HEK293 (cell line): Measurements from ENCODE around the gene PNLDC1.
A peak's percentile ranks its signal among the peaks of the same experiment; 100 is the strongest.

Experiments
- CTCF ChIA-PET: fragments of 350-600 bp; formaldehyde crosslinking; extraction: SDS; loops from one replicate; lab custom pipeline; 2021; ENCODE audit warnings: antibody characterized with exemption; lab: Yijun Ruan, JAX
- POLR2A ChIA-PET: fragments of 300-600 bp; formaldehyde crosslinking; extraction: SDS; loops from one replicate; lab custom pipeline; 2020; ENCODE audit warnings: antibody characterized with exemption, inconsistent platforms; lab: Yijun Ruan, JAX
- H3K27ac ChIP-seq: fragments of 200-500 bp; sonication (Bioruptor generic); 2 replicates; pipeline ENCODE4 v1.5.1; 2014; ENCODE audit warnings: low read depth, low read length, control low read depth, inconsistent platforms; ENCODE audit errors: extremely low read depth
- H3K36me3 ChIP-seq, 2 experiments: fragments of 200-500 bp in 1 of 2; sonication (Bioruptor generic) in 1 of 2; 1 replicate in 1 of 2; 2 replicates in 1 of 2; pipeline ENCODE4 v1.5.1; 2014 to 2017; ENCODE audit warnings: inconsistent platforms in 2 of 2, low read length in 2 of 2; ENCODE audit not compliant: control insufficient read depth in 2 of 2, insufficient read depth in 1 of 2
- H3K4me1 ChIP-seq: fragments of 200-500 bp; sonication (Bioruptor generic); 2 replicates; pipeline ENCODE4 v1.5.1; 2014; ENCODE audit warnings: mild to moderate bottlenecking, low read length, inconsistent platforms; ENCODE audit not compliant: control insufficient read depth, insufficient read depth
- H3K4me3 ChIP-seq: 2 replicates; pipeline ENCODE4 v1.5.1; 2011; ENCODE audit warnings: low read depth, mild to moderate bottlenecking, control low read depth, low read length, moderate library complexity
- H3K9me3 ChIP-seq: fragments of 200-500 bp; sonication (Bioruptor generic); 2 replicates; pipeline ENCODE4 v1.5.1; 2014; ENCODE audit warnings: low read depth, low read length, inconsistent platforms; ENCODE audit not compliant: control insufficient read depth, insufficient read depth
- ATF2 ChIP-seq: fragments of 450-650 bp; formaldehyde crosslinking; IDR thresholded peaks from 2 replicates; pipeline ENCODE4 v1.5.1; 2016; ENCODE audit warnings: missing biosample characterization, missing genetic modification characterization, low read depth
- EGR2 ChIP-seq: fragments of 450-650 bp; formaldehyde crosslinking; IDR thresholded peaks from 2 replicates; pipeline ENCODE4 v1.5.1; 2016; ENCODE audit warnings: low read depth, missing biosample characterization, missing genetic modification characterization
- GLIS2 ChIP-seq: fragments of 450-650 bp; formaldehyde crosslinking; IDR thresholded peaks from 2 replicates; pipeline ENCODE4 v1.5.1; 2016; ENCODE audit warnings: missing biosample characterization, missing genetic modification characterization
- PATZ1 ChIP-seq: fragments of 450-650 bp; formaldehyde crosslinking; IDR thresholded peaks from 2 replicates; pipeline ENCODE4 v1.5.1; 2016; ENCODE audit warnings: missing biosample characterization, missing genetic modification characterization
- RBAK ChIP-seq: fragments of 450-650 bp; formaldehyde crosslinking; IDR thresholded peaks from 2 replicates; pipeline ENCODE4 v1.5.1; 2016; ENCODE audit warnings: missing biosample characterization, missing genetic modification characterization
- SCRT1 ChIP-seq: fragments of 450-650 bp; formaldehyde crosslinking; IDR thresholded peaks from 2 replicates; pipeline ENCODE4 v1.5.1; 2016; ENCODE audit warnings: missing biosample characterization, missing genetic modification characterization, borderline replicate concordance
- SP7 ChIP-seq: fragments of 450-650 bp; formaldehyde crosslinking; IDR thresholded peaks from 2 replicates; pipeline ENCODE4 v1.5.1; 2016; ENCODE audit warnings: missing biosample characterization, missing genetic modification characterization
- ZBTB44 ChIP-seq: fragments of 450-650 bp; IDR thresholded peaks from 2 replicates; pipeline ENCODE4 v1.5.1; 2018; ENCODE audit warnings: missing biosample characterization, mild to moderate bottlenecking, missing genetic modification characterization
- ZBTB6 ChIP-seq: fragments of 450-650 bp; formaldehyde crosslinking; IDR thresholded peaks from 2 replicates; pipeline ENCODE4 v1.5.1; 2017; ENCODE audit warnings: missing biosample characterization, missing genetic modification characterization
- ZBTB8A ChIP-seq: fragments of 450-650 bp; formaldehyde crosslinking; IDR thresholded peaks from 2 replicates; pipeline ENCODE4 v1.5.1; 2016; ENCODE audit warnings: missing biosample characterization, missing genetic modification characterization
- ZNF292 ChIP-seq: fragments of 450-650 bp; formaldehyde crosslinking; IDR thresholded peaks from 2 replicates; pipeline ENCODE4 v1.5.1; 2016; ENCODE audit warnings: low read depth, missing biosample characterization, missing genetic modification characterization, borderline replicate concordance
- ZNF548 ChIP-seq: fragments of 450-650 bp; formaldehyde crosslinking; IDR thresholded peaks from 2 replicates; pipeline ENCODE4 v1.5.1; 2016; ENCODE audit warnings: missing biosample characterization, missing genetic modification characterization
- ZNF600 ChIP-seq: fragments of 450-650 bp; formaldehyde crosslinking; IDR thresholded peaks from 2 replicates; pipeline ENCODE4 v1.5.1; 2016; ENCODE audit warnings: missing biosample characterization, missing genetic modification characterization
- ZNF624 ChIP-seq: fragments of 450-650 bp; formaldehyde crosslinking; IDR thresholded peaks from 2 replicates; pipeline ENCODE4 v1.5.1; 2017; ENCODE audit warnings: missing biosample characterization, missing genetic modification characterization
- ZNF677 ChIP-seq: fragments of 450-650 bp; IDR thresholded peaks from 2 replicates; pipeline ENCODE4 v1.5.0; 2018; ENCODE audit warnings: missing biosample characterization, mild to moderate bottlenecking, missing genetic modification characterization, moderate library complexity
- ZNF777 ChIP-seq: fragments of 450-650 bp; formaldehyde crosslinking; IDR thresholded peaks from 2 replicates; pipeline ENCODE4 v1.5.1; 2017; ENCODE audit warnings: missing biosample characterization, missing genetic modification characterization, borderline replicate concordance
- ZNF843 ChIP-seq: fragments of 450-650 bp; formaldehyde crosslinking; IDR thresholded peaks from 2 replicates; pipeline ENCODE4 v1.5.1; 2016; ENCODE audit warnings: missing biosample characterization, missing genetic modification characterization
- ZSCAN16 ChIP-seq: fragments of 450-650 bp; formaldehyde crosslinking; IDR thresholded peaks from 2 replicates; pipeline ENCODE4 v1.5.1; 2016; ENCODE audit warnings: missing biosample characterization, missing genetic modification characterization
- ZSCAN18 ChIP-seq: fragments of 450-650 bp; formaldehyde crosslinking; IDR thresholded peaks from 2 replicates; pipeline ENCODE4 v1.5.1; 2016; ENCODE audit warnings: missing biosample characterization, missing genetic modification characterization

The PNLDC1 gene

GRCh38 chr6:159751448-159751847 is 48.6 kb upstream of the PNLDC1 start (continued):
- TF ChIP-seq ZNF777 (tag by site-specific recombination): no peak
- TF ChIP-seq ZNF843: no peak
- TF ChIP-seq ZSCAN18 (tag by site-specific recombination): no peak

- ChIA-PET CTCF (no interaction called here), POLR2A (no interaction called here)
- no peaks in the 10 kb centered on the region for H3K4me1 ChIP-seq
- H3K36me3 ChIP-seq: peaks cover 18 to 99% of the 10 kb centered on the region in 2 experiments
- peak; percentile 52; the same call in 1 of the 2 replicates for TF ChIP-seq SP7 (tag by site-specific recombination)
- no peak for TF ChIP-seq ZNF548 (tag by site-specific recombination)
- H3K4me3 ChIP-seq: no peak overlapping the region
- H3K27ac ChIP-seq: no peak overlapping the region
- no peaks in the 10 kb centered on the region for H3K9me3 ChIP-seq
Measured at GRCh38 chr6:159753081-159753872, 46.8 kb upstream of the PNLDC1 start.

- H3K36me3 ChIP-seq: peaks cover 18 to 93% of the 10 kb centered on the region in 2 experiments
- no peak overlapping the region for H3K4me3 ChIP-seq
- TF ChIP-seq ZNF624 (no peak), ZSCAN16 (tag by site-specific recombination) (no peak), ATF2 (tag by site-specific recombination) (peak; percentile 57), ZNF677 (tag by site-specific recombination) (no peak)
- H3K27ac ChIP-seq: no peak overlapping the region
- H3K4me1 ChIP-seq: no peaks in the 10 kb centered on the region
- POLR2A ChIA-PET: no interaction called here
- CTCF ChIA-PET: no interaction called here
- no peaks in the 10 kb centered on the region for H3K9me3 ChIP-seq
Measured at GRCh38 chr6:159754401-159754800, 45.7 kb upstream of the PNLDC1 start.

GRCh38 chr6:159754959-159755914 is 44.8 kb upstream of the PNLDC1 start:
- no peak overlapping the region for H3K4me3 ChIP-seq
- H3K4me1 ChIP-seq: no peaks in the 10 kb centered on the region
- no peak overlapping the region for H3K27ac ChIP-seq
- ChIA-PET CTCF (no interaction called here), POLR2A (no interaction called here)
- peaks cover 18 to 85% of the 10 kb centered on the region in 2 experiments for H3K36me3 ChIP-seq
- H3K9me3 ChIP-seq: no peaks in the 10 kb centered on the region
- TF ChIP-seq ZNF600 (tag by site-specific recombination) (peak; percentile 46), GLIS2 (tag by site-specific recombination) (no peak), ZBTB8A (no peak), ZSCAN16 (tag by site-specific recombination) (no peak), SCRT1 (tag by site-specific recombination) (no peak), ZNF292 (tag by site-specific recombination) (no peak), RBAK (tag by site-specific recombination) (no peak), ZBTB6 (tag by site-specific recombination) (no peak), ZBTB44 (tag by site-specific recombination) (0 out of 2 replicates have a peak, but pooled peaks have one; percentile 45), PATZ1 (no peak), EGR2 (tag by site-specific recombination) (peak; percentile 40; the same call in 1 of the 2 replicates)
